Measurements from ENCODE around the gene DIDO1. TPM values are rescaled to one million over a fixed set of nuclear protein-coding genes. Genes with fewer than 3 reads are reported as not detected.
A peak's percentile ranks its signal among the peaks of the same experiment; 100 is the strongest.

The DIDO1 gene
- total and polyA plus RNA-seq, 2 of the 13 experiments (the other 11 are each of a cell fraction or from before 2014, with no cell fraction given), result 75.0 to 75.1 TPM

GRCh38 chr20:62900052-62900691 lies 26.1 kb downstream of the DIDO1 start (continued):
- TF ChIP-seq THRA (CRISPR knock-in tag; IDR thresholded peaks at IDR 0.05; ENCODE audit: borderline replicate concordance) (peak; percentile 82), ZFP37 (CRISPR knock-in tag; IDR thresholded peaks at IDR 0.05; ENCODE audit: borderline replicate concordance) (peak; percentile 93), RNF219 (CRISPR knock-in tag; IDR thresholded peaks at IDR 0.05) (no peak), ZNF724P (CRISPR knock-in tag; IDR thresholded peaks at IDR 0.05; ENCODE audit: borderline replicate concordance) (peak; percentile 94; the same call in 1 of the 2 replicates), MNT (IDR thresholded peaks at IDR 0.05) (no peak), USF2 (IDR thresholded peaks at IDR 0.05; ENCODE audit: low read depth, low read length) (no peak), USF2 (CRISPR knock-in tag; IDR thresholded peaks at IDR 0.05; ENCODE audit: borderline replicate concordance) (no peak), ELF3 (CRISPR knock-in tag; IDR thresholded peaks at IDR 0.05) (peak; percentile 48; the same call in 1 of the 2 replicates), POLR2G (IDR thresholded peaks at IDR 0.05; ENCODE audit: low read depth, low read length) (peak; percentile 92), ZNF691 (CRISPR knock-in tag; IDR thresholded peaks at IDR 0.05; ENCODE audit: borderline replicate concordance, low read depth) (peak; percentile 69; the same call in 1 of the 2 replicates), ZNF280D (CRISPR knock-in tag; IDR thresholded peaks at IDR 0.05) (peak; percentile 94), FUBP1 (CRISPR knock-in tag; IDR thresholded peaks at IDR 0.05; ENCODE audit: borderline replicate concordance) (peak; percentile 51; the same call in 1 of the 2 replicates), MAX (IDR thresholded peaks at IDR 0.05) (peak; percentile 78)

Measured in HepG2 (cell line).